ENCODE measurements around the gene HIGD1B.

Gene HIGD1B

GRCh38 chr17:44832805-44833204 is 14.9 kb upstream of the HIGD1B start:
- no peak for DNase-seq (ENCODE audit: low read depth in 4 of 4, low spot score in 1 of 4)

GRCh38 chr17:44837196-44837595 is 10.5 kb upstream of the HIGD1B start:
- no peak for DNase-seq (ENCODE audit: low read depth in 4 of 4, low spot score in 1 of 4)

- DNase-seq (ENCODE audit: low read depth in 4 of 4, low spot score in 1 of 4) = no peak
Observed at GRCh38 chr17:44840274-44840673, 7.4 kb upstream of the HIGD1B start.

- no peak for DNase-seq (ENCODE audit: low read depth in 4 of 4, low spot score in 1 of 4)
Observed at GRCh38 chr17:44840936-44841335, 6.7 kb upstream of the HIGD1B start.

- no peak for DNase-seq (ENCODE audit: low read depth in 4 of 4, low spot score in 1 of 4)
Observed at GRCh38 chr17:44842748-44843147, 4.9 kb upstream of the HIGD1B start.

GRCh38 chr17:44844390-44844830 is 3.3 kb upstream of the HIGD1B start:
- DNase-seq (ENCODE audit: low read depth in 4 of 4, low spot score in 1 of 4) = no peak

GRCh38 chr17:44846206-44846605 is 1.5 kb upstream of the HIGD1B start:
- DNase-seq (ENCODE audit: low read depth in 4 of 4, low spot score in 1 of 4) = no peak

- DNase-seq (ENCODE audit: low read depth in 4 of 4, low spot score in 1 of 4) = no peak
Observed at GRCh38 chr17:44848257-44848795, 643 bp downstream of the HIGD1B start.

GRCh38 chr17:44848961-44849489 is 1.3 kb downstream of the HIGD1B start:
- no peak for DNase-seq (ENCODE audit: low read depth in 4 of 4, low spot score in 1 of 4)

- DNase-seq (ENCODE audit: low read depth in 4 of 4, low spot score in 1 of 4) = no peak
Observed at GRCh38 chr17:44850025-44850424, 2.3 kb downstream of the HIGD1B start.

- DNase-seq (ENCODE audit: low read depth in 4 of 4, low spot score in 1 of 4) = no peak
Observed at GRCh38 chr17:44850612-44851011, 2.9 kb downstream of the HIGD1B start.

- DNase-seq (ENCODE audit: low read depth in 4 of 4, low spot score in 1 of 4) = no peak
Observed at GRCh38 chr17:44854192-44854591, 6.5 kb downstream of the HIGD1B start.

GRCh38 chr17:44859701-44860100 is 12.0 kb downstream of the HIGD1B start:
- DNase-seq (ENCODE audit: low read depth in 4 of 4, low spot score in 1 of 4) = no peak

- no peak for DNase-seq (ENCODE audit: low read depth in 4 of 4, low spot score in 1 of 4)
Observed at GRCh38 chr17:44862278-44862914, 14.7 kb downstream of the HIGD1B start.

- DNase-seq (ENCODE audit: low read depth in 4 of 4, low spot score in 1 of 4) = no peak
Observed at GRCh38 chr17:44863061-44863918, 15.6 kb downstream of the HIGD1B start.

- no peak for DNase-seq (ENCODE audit: low read depth in 4 of 4, low spot score in 1 of 4)
Observed at GRCh38 chr17:44864831-44865230, 17.1 kb downstream of the HIGD1B start.

GRCh38 chr17:44865231-44865660 is 17.6 kb downstream of the HIGD1B start:
- peak; percentile 33 to 67 (median 56) for DNase-seq (ENCODE audit: low read depth in 4 of 4, low spot score in 1 of 4)

- no peak for DNase-seq (ENCODE audit: low read depth in 4 of 4, low spot score in 1 of 4)
Observed at GRCh38 chr17:44865931-44866330, 18.2 kb downstream of the HIGD1B start.

- DNase-seq (ENCODE audit: low read depth in 4 of 4, low spot score in 1 of 4) = no peak
Observed at GRCh38 chr17:44867841-44868240, 20.2 kb downstream of the HIGD1B start.

- DNase-seq (ENCODE audit: low read depth in 4 of 4, low spot score in 1 of 4) = no peak
Observed at GRCh38 chr17:44871556-44871955, 23.9 kb downstream of the HIGD1B start.

- DNase-seq (ENCODE audit: low read depth in 4 of 4, low spot score in 1 of 4) = no peak
Observed at GRCh38 chr17:44872131-44872768, 24.6 kb downstream of the HIGD1B start.

Data from stimulated activated CD4-positive, alpha-beta T cell treated with anti-CD3 and anti-CD28 coated beads, Interleukin-1b, Interleukin-23, amount 100 ng/mL, for 24 hours (primary cell).